ENCODE data around the gene RMND1. TPM values are rescaled to one million over a fixed set of nuclear protein-coding genes. Genes with fewer than 3 reads are reported as not detected.
"Not testable (repeated sequence)": the region's sequence is repeated elsewhere in the genome, so short reads cannot be mapped to it uniquely, and the experiment has no call there.

RMND1 gene
- 18.6 TPM for total RNA-seq

DNA sequence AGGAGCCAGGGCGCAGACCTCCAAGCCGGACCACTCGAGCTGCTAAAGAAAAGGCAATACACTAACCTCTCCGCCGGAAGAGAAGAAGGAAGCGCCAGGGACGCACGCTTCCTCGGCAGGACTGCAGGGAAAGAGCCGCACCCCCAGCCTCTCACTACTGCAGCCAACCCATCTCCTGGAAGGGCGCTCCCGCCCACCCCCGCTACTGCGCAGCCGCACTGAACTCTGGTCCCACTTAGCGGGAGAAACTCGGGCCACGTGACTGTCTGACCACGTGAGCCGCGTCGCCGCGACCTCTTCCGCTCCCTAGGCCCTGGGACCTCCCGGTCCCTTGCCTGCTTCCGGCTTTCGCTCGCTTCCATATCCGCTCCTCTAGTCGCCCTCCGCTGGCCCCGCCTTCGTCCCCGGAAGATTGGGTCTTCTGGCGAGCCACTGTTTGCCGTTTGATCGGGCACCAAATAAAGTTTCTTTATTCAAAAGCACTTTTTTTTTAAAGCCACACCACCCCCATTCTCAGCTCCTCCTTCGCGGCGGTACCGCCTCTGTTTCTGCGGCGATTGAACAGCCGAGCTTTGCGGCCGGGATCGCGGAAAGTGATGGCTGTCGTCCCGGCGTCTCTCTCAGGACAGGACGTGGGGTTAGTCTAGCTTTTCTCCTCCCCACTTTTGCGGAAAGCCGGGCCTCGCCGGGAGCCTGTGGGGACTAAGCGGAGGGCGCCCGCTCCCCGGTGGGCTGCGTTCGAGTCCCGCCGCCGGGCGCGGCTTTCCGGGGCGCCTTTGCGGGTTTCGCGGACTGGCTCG lies at the start of gene RMND1:
Gene RMND1 (minus strand): TSS at position 177 of the 800 bp plus-strand sequence. CDS start 6,315 bp downstream, outside the sequence.
- peak; percentile 95 for ATAC-seq
- peak; percentile 100 for DNase-seq (ENCODE audit: low spot score)

GRCh38 chr6:151499551-151499950 lies 47.6 kb upstream of the RMND1 start:
- ATAC-seq (no peak), DNase-seq (ENCODE audit: low spot score) (no peak)

DNA sequence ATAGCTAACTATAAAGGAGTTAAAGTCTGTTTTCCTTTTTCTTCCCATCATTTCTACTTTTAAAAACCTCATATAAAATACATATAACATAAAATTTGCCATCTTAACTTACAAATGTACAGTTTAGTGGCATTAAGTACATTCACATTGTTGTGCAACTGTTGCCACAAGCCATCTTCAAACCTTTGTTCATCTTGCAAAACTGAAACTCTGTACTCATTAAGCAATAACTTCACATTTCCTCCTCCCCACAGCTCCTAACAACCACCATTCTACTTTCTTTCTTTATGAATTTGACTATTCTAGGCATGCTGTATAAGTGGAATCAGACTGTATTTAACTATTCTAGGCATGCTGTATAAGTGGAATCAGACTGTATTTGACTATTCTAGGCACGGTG lies 46.4 kb upstream of the RMND1 start:
- peak; percentile 52 for ATAC-seq
- no peak for DNase-seq (ENCODE audit: low spot score)

- DNase-seq (ENCODE audit: low spot score) (no peak), ATAC-seq (no peak)
These were observed 46.0 kb upstream of the RMND1 start for GRCh38 chr6:151497905-151498304.

DNA sequence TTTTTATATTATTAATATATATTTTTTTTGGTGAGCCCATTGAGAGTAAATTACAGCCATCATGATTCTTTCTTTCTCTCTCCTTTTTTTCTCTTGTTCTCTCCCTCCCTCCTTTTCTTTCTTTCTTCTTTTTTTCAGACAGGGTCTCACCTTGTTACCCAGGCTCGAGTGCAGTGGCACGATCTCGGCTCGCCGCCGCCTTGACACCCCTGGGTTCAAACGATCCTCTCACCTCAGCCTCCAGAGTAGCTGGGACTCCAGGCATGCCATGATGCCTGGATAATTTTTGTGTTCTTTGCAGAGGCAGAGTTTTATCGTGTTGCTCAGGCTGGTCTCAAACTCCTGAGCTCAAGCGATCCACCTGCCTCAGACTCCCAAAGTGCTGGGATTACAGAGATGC lies 43.5 kb upstream of the RMND1 start:
- ATAC-seq, result no peak
- no peak for DNase-seq (ENCODE audit: low spot score)

DNA sequence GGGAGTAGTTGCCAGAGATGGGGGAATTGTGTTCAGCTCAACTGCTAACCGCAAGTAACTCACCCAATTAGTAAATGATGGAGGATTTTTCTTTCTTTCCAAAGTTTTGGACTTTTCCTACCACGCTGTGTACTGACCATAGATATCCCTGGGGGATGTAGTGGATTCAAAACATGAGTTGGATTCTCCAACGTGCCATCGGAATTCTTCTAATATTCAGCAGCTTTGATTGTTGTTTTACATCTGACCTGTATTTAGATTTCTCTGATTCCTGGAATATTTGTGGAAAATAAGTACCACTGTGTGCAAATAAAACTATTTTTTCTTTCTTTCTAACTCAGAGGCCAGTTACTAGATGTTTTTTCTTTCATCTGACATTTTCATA lies 43.0 kb upstream of the RMND1 start:
- DNase-seq (ENCODE audit: low spot score) (no peak), ATAC-seq (no peak)

GRCh38 chr6:151494235-151494935 lies 42.5 kb upstream of the RMND1 start:
- DNase-seq (ENCODE audit: low spot score), result peak; percentile 53
- ATAC-seq, result peak; percentile 68

DNA sequence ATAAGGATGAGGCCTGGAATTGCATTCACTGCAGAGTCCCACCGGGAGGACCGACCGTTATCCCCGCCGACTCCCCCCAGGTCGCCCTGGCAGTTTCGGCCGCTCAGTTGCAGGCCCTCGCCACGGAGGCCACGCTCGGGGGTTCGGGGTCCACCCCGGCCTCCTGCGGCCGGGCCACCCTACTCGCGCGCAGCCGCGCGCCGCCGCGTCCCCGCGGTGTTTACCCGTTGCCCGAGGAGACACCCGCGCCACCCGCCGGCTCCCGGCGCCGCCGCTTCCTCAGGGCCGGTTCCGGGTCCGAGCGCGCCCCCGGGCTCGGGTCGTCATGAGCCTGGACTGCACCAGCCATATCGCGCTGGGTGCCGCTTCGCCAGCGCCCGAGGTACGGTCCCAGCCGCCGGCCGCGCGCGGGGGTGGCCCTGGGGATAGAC lies 41.9 kb upstream of the RMND1 start, which contains the start of gene CCDC170:
Gene CCDC170 (plus strand): TSS at position 214 of the 431 bp plus-strand sequence. CDS start 112 bp downstream, at position 326.
- ATAC-seq, result peak; percentile 79
- DNase-seq (ENCODE audit: low spot score), result peak; percentile 59

GRCh38 chr6:151493161-151493803 lies 41.4 kb upstream of the RMND1 start:
- peak; percentile 63 for ATAC-seq
- no peak for DNase-seq (ENCODE audit: low spot score)

DNA sequence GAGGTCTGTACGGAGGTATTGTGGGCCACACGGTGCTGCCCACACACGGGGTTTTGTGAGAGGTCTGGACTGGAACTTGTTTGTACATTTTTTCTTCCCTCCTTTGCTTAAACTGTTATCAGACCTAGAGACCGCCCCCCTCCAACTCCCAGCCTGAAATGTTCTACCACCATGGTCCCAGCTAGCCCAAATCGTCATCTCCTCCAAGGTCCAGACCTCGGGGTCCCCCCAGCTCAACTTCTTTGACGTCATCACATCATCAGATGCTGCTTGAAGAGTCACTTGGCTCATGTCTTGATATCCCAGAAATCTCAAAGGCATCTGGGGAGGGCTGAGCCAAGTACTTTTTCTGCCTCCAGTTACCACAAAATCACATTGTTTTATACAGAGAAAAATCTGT lies 39.1 kb upstream of the RMND1 start:
- no peak for DNase-seq (ENCODE audit: low spot score)

DNA sequence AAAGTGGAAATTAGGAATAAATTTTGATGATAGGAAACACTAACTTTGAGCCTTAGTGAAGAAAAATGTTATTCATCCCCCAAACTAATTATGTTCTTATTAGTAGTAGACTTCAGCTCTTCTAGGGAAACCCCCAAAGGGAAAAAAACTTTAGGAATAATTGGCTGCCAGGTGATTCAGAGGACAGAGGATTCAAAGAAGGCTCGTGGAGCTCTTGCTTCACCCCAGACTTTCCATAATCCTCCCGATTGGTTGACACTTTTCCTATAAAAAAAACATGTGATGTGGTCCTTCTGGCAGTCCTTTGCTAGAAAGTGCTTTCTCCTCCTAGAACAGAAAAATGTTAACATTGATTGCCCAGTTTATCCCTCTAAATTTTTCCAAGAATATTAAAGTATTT lies 36.3 kb upstream of the RMND1 start:
- DNase-seq (ENCODE audit: low spot score) (no peak), ATAC-seq (no peak)

More for the DNA sequence above, 39.1 kb upstream of the RMND1 start:
- no peak for ATAC-seq

- peak; percentile 52 for ATAC-seq
- no peak for DNase-seq (ENCODE audit: low spot score)
These were observed 32.1 kb upstream of the RMND1 start for GRCh38 chr6:151483994-151484393.

DNA sequence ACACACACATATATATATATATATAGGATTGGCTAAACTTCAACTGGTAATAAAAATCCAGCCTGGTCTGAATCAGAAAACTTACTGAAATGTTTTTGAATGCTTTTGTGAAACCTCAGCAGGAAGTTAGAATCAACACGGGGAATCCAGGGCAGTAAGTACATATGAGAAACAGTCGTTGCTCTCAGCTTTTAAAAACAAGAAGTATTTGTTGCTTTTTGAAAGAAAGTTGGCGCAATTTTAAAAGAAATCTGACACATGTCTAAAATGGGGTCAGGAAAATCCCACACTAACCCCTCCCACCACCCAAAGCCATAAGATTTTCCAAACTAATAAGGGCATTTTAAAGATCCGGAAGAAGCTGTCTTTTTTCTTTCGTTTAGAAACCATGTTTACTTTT lies 30.4 kb upstream of the RMND1 start:
- DNase-seq (ENCODE audit: low spot score) (no peak), ATAC-seq (no peak)

- ATAC-seq (no peak), DNase-seq (ENCODE audit: low spot score) (no peak)
These were observed 29.9 kb upstream of the RMND1 start for GRCh38 chr6:151481786-151482185.

GRCh38 chr6:151478670-151479069 lies 26.7 kb upstream of the RMND1 start:
- ATAC-seq (no peak), DNase-seq (ENCODE audit: low spot score) (no peak)

DNA sequence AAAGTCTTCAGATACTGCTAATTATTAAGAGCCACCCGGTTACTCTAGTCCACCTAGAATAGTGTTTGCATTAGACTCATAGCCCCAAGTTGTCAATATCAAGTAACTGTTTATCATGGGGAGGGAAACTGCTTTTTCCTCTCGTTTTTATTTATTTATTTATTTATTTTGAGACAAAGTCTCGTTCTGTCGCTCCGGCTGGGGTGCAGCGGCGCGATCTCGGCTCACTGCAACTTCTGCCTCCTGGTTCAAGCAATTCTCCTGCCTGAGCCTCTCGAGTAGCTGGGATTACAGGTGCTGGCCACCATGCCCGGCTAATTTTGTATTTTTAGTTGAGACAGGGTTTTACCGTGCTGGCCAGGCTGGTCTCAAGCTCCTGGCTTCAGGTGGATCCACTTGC lies 25.8 kb upstream of the RMND1 start:
- no peak for ATAC-seq

GRCh38 chr6:151475653-151476523 lies 24.0 kb upstream of the RMND1 start:
- ATAC-seq (peak; percentile 93), DNase-seq (ENCODE audit: low spot score) (no peak)

More for the DNA sequence above, 25.8 kb upstream of the RMND1 start:
- no peak for DNase-seq (ENCODE audit: low spot score)

GRCh38 chr6:151464702-151465101 lies 12.8 kb upstream of the RMND1 start:
- ATAC-seq, result no peak
- DNase-seq (ENCODE audit: low spot score), result no peak

GRCh38 chr6:151461673-151462072 lies 9.7 kb upstream of the RMND1 start:
- no peak for DNase-seq (ENCODE audit: low spot score)
- ATAC-seq, result no peak

DNA sequence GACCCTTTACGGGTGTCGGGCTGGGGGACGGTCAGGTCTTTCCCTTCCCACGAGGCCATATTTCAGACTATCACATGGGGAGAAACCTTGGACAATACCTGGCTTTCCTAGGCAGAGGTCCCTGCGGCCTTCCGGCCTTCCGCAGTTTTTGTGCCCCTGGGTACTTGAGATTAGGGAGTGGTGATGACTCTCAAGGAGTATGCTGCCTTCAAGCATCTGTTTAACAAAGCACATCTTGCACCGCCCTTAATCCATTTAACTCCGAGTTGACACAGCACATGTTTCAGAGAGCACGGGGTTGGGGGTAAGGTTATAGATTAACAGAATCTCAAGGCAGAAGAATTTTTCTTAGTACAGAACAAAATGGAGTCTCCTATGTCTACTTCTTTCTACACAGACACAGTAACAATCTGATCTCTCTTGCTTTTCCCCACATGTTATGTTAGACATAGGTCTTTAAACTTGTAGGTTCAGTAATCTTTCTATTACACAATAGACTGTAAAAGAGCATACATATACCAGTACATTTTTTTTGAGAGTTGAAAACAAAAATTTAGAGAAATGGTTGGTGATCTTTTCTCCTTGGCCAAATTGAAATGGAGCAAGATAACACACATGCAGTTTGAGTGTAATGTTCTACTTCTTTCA lies 3.9 kb upstream of the RMND1 start:
- not testable (repeated sequence) for ATAC-seq; DNase-seq (ENCODE audit: low spot score)
